Activated naive CD8-positive, alpha-beta T cell treated with anti-CD3 and anti-CD28 coated beads, Interleukin-2, amount 50 U/mL, for 16 hours (primary cell): ENCODE results near the gene KIF1B.
"Not testable (repeated sequence)": the region's sequence is repeated elsewhere in the genome, so short reads cannot be mapped to it uniquely, and the experiment has no call there.

Experiments used
- DNase-seq: peaks from one replicate; pipeline ENCODE4 v3.0.0-alpha.2; 2020; ENCODE audit warnings: low read depth, low spot score

KIF1B gene

DNA sequence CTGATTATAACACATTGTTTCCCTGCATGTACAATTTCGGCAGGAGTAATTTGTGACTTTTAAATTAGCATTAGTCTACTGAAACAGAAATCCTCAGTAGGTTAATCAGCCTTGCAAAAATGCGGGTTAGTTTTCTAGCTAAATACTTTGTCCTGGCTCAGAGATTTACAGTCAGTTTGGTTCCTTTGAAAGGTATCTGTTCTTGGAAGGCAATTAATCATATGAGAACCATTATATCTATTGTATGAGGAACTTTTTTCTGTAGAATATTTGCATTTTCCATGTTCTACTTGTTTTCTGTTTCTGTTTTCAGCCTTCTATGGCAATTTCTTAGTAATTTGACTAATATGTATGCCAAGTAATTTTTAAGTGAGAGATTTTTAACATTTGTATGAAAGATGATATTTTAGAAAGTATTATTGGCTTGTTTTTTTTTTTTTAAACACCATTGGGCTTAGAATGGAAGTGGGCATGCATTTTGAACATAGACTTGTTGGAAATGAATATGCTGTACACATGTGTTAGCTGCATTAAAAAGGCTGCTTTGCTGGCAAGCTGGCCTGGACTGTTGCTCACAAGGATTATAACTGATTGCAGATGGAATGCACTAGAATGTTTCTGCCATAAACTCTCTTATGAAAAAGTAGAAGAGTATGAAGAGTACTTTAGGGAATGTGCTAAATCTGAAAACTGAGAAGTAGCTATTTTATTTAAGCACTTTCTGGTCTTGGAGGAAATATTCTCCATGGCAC is 26.2 kb downstream of the KIF1B start:
- no peak for DNase-seq

DNA sequence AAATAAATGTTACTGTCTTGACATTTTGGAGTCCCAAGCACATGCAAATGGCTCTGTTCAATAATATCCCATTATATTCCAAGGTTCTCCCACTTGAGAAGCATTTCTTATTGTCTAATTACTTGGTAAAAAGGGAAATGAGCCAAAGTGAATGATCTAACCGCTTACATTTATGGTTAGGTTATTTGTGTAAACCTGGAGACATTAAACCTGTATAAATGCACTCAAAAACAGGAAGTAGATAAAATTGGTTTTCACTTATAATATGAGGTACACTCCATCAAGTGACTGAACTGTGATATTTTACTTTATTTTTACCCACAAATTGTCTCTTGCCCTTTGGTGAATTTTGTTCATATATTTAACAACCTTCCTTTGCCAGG is 26.8 kb downstream of the KIF1B start:
- no peak for DNase-seq

DNA sequence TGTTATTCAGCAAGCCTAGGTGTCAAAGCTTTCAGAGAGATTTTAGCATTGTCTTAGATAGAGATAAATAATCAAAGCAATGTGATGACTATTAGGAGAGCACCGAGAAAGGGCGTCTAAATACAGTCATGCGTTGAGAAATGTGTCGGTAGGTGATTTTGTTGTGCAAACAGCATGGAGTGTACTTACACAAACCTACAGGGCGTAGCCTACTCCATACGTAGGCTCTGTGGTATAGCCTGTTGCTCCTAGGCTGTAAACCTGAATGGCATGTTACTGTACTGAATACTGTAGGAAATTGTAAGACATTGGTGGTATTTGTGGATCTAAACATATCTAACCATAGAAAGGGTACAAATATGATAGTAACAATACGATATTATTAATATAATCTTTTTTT is 31.8 kb downstream of the KIF1B start:
- no peak for DNase-seq

DNA sequence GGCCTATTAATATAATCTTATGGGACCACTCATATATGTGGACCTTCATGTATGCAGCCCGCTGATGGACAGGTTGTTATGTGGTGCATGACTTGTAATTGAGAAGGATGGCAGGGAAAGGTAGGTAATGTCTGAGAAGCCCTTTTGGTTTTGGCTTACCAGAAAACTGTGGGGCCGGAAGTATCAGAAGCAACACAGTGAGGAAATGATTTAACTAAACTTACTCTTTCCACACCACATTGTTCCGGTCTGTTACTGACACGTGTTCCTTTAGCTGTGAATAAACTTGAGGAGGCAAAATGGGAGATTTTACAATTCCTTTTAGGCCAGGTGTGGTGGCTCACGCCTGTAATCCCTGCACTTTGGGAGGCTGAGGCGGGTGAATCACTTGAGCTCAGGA is 32.4 kb downstream of the KIF1B start:
- DNase-seq, result no peak

DNA sequence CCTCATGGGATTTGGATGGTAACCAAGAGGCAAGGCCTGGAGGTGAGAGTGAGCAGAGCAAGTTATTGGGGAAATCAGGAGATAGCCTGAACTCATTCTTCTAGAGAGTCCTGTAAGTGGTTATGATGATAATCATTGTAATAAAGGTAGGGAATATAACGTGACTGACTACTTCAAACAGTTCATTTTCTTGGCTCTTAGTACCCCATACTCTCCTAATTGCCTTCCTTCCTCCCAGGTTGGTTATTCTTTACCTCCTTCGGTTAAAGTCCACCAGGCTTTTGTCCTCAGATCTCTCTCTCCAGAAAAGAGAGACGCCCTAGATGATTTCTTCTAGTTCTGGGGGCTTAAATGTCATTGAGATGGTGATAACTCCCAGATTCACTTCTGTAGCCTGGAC is 35.3 kb downstream of the KIF1B start:
- DNase-seq, result no peak

DNA sequence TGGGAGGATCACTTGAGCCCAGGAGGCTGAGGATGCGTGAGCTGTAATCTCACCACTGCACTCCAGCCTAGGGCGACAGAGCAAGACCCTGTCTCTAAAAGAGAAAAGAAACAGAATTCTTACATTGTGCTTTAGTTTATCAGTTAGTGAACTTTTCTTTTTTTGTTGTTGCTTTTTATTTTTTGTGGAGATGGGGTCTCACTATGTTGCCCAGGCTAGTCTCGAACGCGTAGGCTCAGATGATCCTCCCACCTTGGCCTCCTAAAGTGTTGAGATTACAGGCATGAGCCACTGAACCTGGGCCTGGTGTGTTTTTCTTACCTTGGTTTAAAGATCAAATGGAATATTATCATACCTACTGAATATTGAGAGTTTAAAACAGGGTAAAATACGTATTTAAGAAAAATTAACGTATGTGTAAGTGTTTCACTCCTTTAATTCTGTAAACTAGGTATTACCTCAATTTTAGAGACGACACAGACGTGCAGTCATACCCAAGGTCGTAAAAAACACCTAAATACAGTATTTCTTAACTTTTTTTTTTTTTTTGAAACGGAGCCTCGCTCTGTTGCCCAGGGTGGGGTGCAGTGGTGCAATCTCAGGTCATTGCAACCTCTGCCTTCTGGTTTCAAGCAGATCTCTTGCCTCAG is 39.6 kb downstream of the KIF1B start:
- DNase-seq, result no peak

DNA sequence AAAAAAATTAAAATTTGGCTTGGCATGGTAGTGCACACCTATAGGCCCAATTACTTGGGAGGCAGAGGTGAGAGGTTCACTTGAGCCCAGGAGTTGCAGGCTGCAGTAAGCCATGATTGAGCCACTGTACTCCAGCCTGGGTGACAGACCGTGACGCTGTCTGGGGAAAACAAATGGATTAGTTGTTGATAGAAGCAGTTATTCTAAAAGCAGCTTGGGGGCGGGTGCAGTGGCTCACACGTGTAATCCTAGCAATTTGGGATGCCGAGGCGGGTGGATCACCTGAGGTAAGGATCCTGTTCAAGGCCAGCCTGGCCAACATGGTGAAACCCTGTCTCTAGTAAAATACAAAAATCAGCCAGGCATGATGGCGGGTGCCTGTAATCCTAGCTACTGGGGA is 40.3 kb downstream of the KIF1B start:
- no peak for DNase-seq

DNA sequence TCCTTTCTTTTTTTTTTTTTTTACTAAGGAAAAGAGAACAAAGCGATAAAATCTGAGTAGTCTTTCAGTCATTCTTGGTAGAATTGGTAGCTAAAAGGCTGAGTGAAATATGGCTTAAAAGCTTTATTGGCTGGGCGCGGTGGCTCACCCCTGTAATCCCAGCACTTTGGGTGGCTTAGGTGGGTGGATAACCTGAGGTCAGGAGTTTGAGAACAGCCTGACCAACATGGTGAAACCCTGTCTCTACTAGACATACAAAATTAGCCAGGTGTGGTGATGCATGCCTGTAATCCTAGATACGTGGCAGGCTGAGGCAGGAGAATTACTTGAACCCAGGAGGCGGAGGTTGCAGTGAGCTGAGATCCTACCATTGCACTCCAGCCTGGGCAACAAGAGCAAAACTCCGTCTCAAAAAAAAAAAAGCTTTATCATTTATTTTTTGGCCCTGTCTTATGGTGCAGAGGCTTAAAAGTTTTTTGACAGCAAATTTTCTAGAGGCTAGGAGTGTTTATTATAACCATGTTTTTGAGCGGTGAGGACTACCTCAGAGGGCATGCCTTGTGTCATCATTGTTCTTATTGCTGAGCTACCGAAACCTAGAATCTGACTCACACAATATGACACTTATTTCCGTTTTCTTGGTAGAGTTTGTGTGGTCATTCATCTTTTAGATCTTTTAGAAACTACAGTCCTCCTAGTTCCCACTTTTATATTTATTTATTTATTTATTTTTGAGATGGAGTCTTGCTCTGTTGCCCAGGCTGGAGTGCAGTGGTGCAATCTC is 41.1 kb downstream of the KIF1B start:
- not testable (repeated sequence) for DNase-seq

DNA sequence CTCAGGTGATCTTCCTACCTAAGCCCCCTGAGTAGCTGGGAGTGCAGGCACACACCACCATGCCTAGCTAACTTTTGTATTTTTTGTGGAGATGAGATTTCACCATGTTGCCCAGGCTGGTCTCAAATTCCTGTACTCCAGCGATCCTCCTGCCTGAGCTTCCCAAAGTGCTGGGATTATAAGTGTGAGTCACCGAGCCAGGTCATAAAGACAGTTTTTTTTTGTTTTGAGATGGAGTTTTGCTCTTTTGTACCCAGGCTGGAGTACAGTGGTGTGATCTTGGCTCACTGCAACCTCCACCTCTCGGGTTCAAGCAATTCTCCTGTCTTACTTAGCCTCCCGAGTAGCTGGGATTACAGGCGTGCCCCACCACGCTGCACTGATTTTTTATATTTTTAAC is 42.1 kb downstream of the KIF1B start:
- DNase-seq, result no peak

DNA sequence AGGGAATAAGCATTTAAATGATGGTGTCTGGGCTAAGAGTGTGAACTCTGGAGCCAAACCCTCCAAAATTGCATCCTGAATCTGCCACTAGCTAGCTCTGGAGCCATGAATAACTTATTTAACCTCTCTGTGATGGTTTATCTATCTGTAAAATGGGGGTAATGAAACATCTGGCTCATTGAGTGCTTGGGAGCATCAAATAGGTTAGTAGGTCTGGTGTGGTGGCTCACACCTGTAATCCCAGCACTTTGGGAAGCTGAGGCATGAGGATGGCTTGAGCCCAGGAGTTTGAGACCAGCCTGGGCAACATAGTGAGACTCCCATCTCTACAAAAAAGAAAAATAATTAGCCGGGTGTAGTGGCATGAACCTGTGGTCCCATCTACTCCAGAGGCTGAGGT is 42.8 kb downstream of the KIF1B start:
- DNase-seq, result no peak

DNA sequence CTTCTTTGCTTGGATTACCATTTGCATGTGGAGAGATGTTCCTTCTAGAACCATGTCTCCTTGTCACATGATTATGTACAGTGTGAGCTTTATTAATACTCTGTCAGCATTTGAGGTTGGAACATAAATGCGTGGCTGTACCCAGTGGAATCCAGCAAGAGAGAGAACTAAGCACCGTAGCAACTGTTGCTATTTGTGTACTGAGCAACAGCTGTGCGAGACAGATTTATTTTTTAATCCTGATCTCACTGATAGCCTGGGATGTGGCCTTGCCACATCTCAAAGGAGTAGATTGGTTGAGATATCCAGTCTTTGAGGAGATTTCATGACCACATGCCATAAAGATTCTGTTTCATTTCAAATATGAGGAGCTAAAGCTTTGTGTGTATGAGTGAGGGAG is 43.4 kb downstream of the KIF1B start:
- no peak for DNase-seq

DNA sequence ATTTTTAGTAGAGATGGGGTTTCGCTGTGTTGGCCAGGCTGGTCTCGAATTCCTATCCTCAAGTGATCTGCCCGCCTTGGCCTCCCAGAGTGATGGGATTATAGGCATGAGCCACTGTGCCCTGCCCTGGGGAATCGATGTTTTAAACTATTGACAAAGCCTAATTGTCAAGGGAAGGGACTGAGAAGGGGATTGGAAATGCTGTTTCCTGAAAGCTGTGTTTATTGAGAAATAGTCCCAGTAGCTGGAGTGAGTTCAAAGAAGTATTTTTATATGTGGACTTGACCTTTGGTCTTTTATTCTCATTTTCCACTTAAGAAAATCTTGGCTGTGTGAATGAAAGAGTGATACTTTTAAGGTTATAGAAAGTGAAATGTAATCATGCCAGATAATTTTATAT is 47.5 kb downstream of the KIF1B start:
- DNase-seq, result no peak

DNA sequence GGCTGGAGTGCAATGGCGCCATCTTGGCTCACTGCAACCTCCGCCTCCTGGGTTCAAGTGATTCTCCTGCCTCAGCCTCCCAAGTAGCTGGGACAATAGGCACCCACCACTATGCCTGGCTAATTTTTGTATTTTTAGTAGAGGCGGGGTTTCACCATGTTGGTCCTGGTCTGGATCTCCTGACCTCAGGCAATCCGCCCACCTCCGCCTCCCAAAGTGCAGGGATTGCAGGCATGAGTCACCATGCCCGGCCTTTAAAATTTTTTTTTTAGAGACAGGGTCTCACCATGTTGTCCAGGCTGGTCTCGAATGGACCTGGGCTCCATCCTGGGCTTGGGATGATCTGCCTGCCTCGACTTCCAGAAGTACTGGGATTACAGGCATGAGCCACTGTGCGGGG is 49.2 kb downstream of the KIF1B start:
- DNase-seq, result not testable (repeated sequence)

DNA sequence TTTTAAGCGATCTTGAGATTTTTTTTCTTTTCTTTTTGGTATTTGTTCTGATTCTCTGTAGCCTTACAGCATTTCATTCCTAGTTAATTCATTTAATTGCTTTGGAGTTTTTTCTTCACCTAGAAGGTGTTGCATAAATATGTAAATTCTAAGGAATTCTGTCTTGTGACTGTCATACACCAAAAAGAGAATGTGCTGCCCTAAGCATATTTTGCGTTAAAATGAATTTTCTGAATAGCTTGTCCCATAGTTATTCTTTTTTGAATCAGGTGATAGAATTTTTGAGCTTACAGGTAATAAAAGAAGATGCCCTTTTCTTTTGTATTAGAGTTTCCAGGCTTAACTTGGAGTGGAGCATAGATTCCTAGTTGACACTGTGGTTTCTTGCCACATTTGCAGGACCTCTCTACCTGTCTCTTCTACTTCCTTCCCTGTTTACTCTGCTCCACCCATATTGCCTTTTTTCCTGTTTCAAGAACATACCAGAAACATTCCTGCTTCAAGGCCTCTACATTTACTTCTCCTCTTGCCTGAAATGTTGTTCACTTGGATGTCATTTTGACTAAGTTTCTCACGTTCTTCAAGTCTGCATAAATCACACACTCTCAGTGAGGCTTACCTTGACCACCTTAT is 53.2 kb downstream of the KIF1B start:
- DNase-seq, result no peak

DNA sequence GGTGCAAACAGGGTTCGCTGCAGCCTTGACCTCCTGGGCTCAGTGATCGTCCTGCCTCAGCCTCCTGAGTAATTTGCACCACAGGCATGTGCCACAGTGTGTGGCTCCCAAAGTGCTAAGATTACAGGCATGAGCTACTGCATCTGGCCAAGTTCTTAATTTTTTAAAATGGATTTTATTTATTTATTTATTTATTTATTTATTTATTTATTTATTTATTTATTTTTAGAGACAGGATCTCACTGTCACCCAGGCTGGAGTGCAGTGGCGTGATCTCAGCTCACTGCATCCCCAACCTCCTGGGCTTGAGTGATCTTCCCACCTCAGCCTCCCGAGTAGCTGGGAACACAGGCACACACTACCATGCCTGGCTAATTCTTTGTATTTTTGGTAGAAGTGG is 54.7 kb downstream of the KIF1B start:
- no peak for DNase-seq

DNA sequence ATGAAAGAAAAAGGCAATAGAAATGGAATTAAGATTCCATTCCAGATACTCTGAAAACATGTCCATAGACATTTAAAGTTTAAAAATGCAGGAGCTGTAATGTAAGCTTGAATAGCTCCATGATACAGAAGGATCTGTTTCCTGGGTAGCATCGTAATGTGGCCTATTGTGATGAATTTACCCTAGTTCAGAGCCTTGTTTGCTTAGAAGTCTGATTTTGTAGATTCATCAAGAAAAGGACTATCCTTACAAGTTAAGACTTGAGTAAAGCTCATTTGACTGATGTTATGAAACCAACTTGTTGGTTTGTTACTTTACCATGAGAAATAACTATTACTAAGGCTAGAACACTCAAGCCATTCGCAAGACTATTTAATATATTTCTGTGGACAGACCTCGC is 55.5 kb downstream of the KIF1B start:
- no peak for DNase-seq

DNA sequence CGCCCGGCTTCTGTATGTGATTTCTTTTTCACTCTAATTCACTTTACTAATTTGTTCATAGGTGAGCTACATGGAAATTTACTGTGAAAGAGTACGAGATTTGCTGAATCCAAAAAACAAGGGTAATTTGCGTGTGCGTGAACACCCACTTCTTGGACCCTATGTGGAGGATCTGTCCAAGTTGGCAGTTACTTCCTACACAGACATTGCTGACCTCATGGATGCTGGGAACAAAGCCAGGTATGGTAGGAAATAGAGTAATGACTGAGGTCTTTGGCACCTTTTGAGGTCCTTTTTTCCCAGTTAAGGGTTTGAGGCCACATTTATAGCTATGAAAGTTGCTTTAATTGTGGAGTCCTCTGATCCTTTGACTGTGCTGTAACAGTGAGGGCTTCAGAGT is 56.9 kb downstream of the KIF1B start:
- no peak for DNase-seq

DNA sequence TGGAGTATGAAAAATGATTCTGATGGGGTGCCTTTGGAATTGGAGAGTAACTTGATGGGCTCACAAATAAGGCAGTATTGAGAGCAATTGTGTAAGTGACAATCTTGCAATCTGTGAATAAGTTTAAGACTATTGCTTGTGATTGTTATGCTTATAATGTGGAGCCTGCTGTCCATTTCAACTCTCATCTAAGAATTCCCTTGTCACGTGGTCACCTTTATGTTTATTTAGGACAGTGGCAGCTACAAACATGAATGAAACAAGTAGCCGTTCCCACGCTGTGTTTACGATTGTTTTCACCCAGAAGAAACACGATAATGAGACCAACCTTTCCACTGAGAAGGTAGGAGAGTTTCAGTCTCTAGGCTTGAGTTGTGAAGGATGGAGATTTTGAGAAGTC is 57.6 kb downstream of the KIF1B start:
- no peak for DNase-seq

DNA sequence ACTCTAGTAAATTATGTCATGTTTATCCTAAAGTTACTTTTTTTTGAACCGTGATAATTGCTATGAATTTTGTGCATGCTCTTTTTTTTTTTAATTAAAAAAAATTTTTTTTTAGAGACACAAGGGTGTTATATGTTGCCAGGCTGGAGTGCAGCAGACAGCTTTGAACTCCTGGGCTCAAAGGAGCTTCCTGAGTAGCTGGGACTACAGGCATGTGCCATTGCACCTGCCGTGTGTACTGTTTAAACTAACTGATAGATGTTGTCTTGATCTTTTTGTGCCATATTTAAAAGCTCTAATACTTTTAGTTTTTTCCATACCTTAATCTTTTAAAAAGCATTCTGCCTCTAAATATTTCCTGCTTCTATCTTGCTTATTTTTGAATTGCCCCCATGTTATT is 60.7 kb downstream of the KIF1B start:
- DNase-seq, result no peak

DNA sequence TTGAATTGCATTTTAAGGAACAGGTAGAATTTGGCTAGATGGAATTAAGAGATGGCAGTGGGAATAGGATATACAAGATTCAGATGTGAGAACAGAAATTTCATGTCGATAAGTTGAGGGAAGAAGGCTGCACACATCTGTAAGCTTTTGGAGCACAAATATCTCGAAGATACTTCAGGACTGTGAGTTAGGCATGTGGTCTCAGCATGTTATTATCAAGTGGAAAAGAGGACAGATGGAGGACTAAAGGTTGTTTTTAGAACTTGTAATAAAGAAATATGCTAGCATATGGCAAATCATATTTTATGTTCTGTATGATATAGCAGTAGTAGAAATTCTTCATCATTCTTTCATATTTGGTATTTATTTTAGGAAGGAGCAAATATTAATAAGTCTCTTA is 61.5 kb downstream of the KIF1B start:
- no peak for DNase-seq

DNA sequence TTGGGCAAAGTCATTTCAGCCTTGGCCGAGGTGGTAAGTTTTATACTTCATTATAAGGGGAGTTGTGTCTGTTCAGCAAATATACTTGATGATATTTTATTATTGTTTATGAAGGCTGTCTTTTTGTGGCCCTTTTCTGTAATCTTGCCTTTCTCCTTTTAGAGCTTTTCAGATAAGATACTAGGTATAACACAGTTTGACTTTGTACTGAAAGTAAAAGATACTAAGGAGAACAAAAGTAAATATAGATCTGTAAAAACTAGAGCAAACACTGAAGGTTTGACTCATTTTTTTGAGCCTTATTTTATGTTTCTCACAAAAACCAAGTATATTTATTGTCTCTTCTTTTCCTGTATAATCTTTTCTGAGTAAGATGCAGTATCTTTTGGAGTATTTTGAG is 61.9 kb downstream of the KIF1B start:
- DNase-seq, result no peak

DNA sequence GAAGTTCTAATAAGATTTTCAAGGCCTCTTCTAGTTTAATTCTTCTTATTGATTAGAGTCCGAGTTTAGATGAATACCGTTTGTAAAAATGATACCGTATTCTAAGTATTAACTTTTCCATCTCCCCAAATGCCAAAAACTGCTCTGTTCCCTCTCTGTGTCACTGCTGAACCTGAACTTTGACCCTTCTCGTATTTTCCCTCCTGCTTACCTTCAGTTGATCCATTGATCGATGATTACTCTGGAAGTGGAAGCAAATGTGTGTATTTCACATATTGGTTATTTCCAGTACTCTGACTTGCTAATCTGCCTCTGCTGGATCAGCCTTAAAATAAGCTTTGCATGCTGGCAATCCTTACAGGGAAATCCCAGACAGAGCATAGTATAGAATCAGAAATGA is 68.5 kb downstream of the KIF1B start:
- no peak for DNase-seq
